Hepatocyte (in vitro differentiated cells): ENCODE results near the gene AZU1. TPM values are rescaled to one million over a fixed set of nuclear protein-coding genes. Genes with fewer than 3 reads are reported as not detected.
A peak's percentile ranks its signal among the peaks of the same experiment; 100 is the strongest.

Experiments used
- DNase-seq: peaks from one replicate; pipeline ENCODE4 v3.0.0-alpha.2; 2016; ENCODE audit warnings: low spot score
- H2AFZ ChIP-seq: fragments of 200-600 bp; sonication (generic); 2 replicates; pipeline ENCODE4 v1.6.0; 2016; ENCODE audit warnings: antibody characterized with exemption, mild to moderate bottlenecking
- H3K27ac ChIP-seq: fragments of 200-600 bp; sonication (generic); 2 replicates; pipeline ENCODE4 v1.5.1; 2016; ENCODE audit warnings: mild to moderate bottlenecking
- H3K27me3 ChIP-seq: fragments of 200-600 bp; sonication (generic); 2 replicates; pipeline ENCODE4 v1.6.1; 2016
- H3K36me3 ChIP-seq: fragments of 200-600 bp; sonication (generic); replicated peaks from 2 replicates; pipeline ENCODE4 v1.5.1; 2016; ENCODE audit warnings: low read depth; ENCODE audit not compliant: insufficient read depth
- H3K4me1 ChIP-seq: fragments of 200-600 bp; sonication (generic); 2 replicates; pipeline ENCODE4 v1.5.1; 2016; ENCODE audit warnings: mild to moderate bottlenecking, moderate library complexity; ENCODE audit not compliant: insufficient read depth
- H3K4me2 ChIP-seq: fragments of 200-600 bp; sonication (generic); 2 replicates; pipeline ENCODE4 v1.6.0; 2016
- H3K4me3 ChIP-seq: fragments of 200-600 bp; sonication (generic); 2 replicates; pipeline ENCODE4 v1.5.1; 2016; ENCODE audit warnings: mild to moderate bottlenecking
- H3K79me2 ChIP-seq: fragments of 200-600 bp; sonication (generic); 2 replicates; pipeline ENCODE4 v1.6.0; 2017; ENCODE audit warnings: mild to moderate bottlenecking
- H3K9me2 ChIP-seq: fragments of 200-600 bp; sonication (generic); replicated peaks from 2 replicates; pipeline ENCODE4 v1.6.0; 2017; ENCODE audit warnings: mild to moderate bottlenecking; ENCODE audit not compliant: insufficient read depth
- H3K9me3 ChIP-seq: fragments of 200-600 bp; sonication (generic); 2 replicates; pipeline ENCODE4 v1.5.1; 2016; ENCODE audit warnings: low read depth, mild to moderate bottlenecking
- H4K20me1 ChIP-seq: fragments of 200-600 bp; sonication (generic); 2 replicates; pipeline ENCODE4 v1.6.0; 2016; ENCODE audit warnings: mild to moderate bottlenecking; ENCODE audit not compliant: insufficient read depth, poor library complexity, severe bottlenecking
- EZH2 ChIP-seq: fragments of 200-600 bp; sonication (generic); IDR thresholded peaks from 2 replicates; pipeline ENCODE4 v1.6.1; 2016; ENCODE audit warnings: antibody characterized with exemption, mild to moderate bottlenecking, borderline replicate concordance
- EZH2phosphoT487 ChIP-seq: fragments of 200-600 bp; sonication (generic); IDR thresholded peaks from one replicate; pipeline ENCODE4 v1.6.1; 2018; ENCODE audit warnings: antibody characterized with exemption, mild to moderate bottlenecking, low read depth, moderate library complexity; ENCODE audit not compliant: unreplicated experiment, severe bottlenecking
- WGBS: methylation state at CpG from one replicate; pipeline ENCODE4 v1.1.6; 2016; ENCODE audit warnings: low lambda C conversion rate; ENCODE audit errors: missing lambda C conversion rate; 5-methylcytosine and 5-hydroxymethylcytosine counted together
- polyA plus RNA-seq: library from polyadenylated mRNA; unstranded; fragments of >200 nt; fragmentation: Nextera tagmentation; extraction: Ambion mirVana; gene quantifications from 2 replicates; pipeline ENCODE4 v1.2.1, GENCODE V29; 2016
- total RNA-seq: library from RNA; depleted of rRNA; stranded (reverse); fragments of >200 nt; gene quantifications from 2 replicates; pipeline ENCODE4 v1.2.3, GENCODE V29; 2014
- TF ChIP-seq, protein P1 (sequence below): fragments of 200-600 bp; sonication (generic); IDR thresholded peaks from 2 replicates; pipeline ENCODE4 v1.5.1; 2016; ENCODE audit warnings: antibody characterized with exemption, mild to moderate bottlenecking; ENCODE audit not compliant: poor library complexity

AZU1 gene
- total and polyA plus RNA-seq, 2 experiments from 2014 or later: 0.94 TPM; not detected in 1

DNA sequence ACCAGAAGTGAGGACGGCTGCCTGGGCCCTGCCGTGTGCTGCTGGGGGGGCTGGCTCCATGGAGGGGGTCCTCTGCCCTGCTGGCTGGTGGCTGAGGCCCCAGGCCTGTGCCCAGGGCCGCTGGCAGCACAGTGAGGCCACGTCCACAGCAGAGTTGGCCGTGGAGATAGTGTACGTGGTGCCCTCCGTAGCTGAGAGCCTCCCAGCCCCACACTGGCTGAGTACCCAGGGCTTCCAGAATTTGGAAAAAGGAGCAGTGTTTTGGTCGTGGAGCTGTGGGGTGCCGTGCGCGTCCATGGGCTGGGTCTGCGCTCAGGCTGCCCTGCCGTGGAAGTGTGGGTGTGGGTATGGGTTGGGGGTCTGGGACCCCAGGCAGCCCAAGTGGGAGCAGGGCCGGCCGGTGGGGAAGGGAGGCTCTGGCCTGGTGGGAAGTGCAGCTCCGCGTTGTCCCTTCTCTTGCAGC is 24.5 kb upstream of the AZU1 start:
- no peaks in the 10 kb centered on the region for H3K9me2 ChIP-seq
- TF ChIP-seq, protein P1, sequence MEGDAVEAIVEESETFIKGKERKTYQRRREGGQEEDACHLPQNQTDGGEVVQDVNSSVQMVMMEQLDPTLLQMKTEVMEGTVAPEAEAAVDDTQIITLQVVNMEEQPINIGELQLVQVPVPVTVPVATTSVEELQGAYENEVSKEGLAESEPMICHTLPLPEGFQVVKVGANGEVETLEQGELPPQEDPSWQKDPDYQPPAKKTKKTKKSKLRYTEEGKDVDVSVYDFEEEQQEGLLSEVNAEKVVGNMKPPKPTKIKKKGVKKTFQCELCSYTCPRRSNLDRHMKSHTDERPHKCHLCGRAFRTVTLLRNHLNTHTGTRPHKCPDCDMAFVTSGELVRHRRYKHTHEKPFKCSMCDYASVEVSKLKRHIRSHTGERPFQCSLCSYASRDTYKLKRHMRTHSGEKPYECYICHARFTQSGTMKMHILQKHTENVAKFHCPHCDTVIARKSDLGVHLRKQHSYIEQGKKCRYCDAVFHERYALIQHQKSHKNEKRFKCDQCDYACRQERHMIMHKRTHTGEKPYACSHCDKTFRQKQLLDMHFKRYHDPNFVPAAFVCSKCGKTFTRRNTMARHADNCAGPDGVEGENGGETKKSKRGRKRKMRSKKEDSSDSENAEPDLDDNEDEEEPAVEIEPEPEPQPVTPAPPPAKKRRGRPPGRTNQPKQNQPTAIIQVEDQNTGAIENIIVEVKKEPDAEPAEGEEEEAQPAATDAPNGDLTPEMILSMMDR: no peak
- TF ChIP-seq EZH2 (no peak), EZH2phosphoT487 (no peak)
- peaks cover 100% of the 10 kb centered on the region for H4K20me1 ChIP-seq
- H2AFZ ChIP-seq: no peak overlapping the region
- peaks cover 40% of the 10 kb centered on the region for H3K4me1 ChIP-seq
- H3K27me3 ChIP-seq: no peaks in the 10 kb centered on the region
- H3K9me3 ChIP-seq: no peaks in the 10 kb centered on the region
- peaks cover 100% of the 10 kb centered on the region for H3K79me2 ChIP-seq
- no peak overlapping the region for H3K4me3 ChIP-seq
- DNase-seq: no peak
- H3K27ac ChIP-seq: peak overlapping the region; percentile 62
- no peaks in the 10 kb centered on the region for H3K36me3 ChIP-seq
- 83% methylated on average over 17 of the region's 17 CpGs for WGBS
- H3K4me2 ChIP-seq: peak overlapping the region; percentile 98

GRCh38 chr19:803686-804418 is 23.8 kb upstream of the AZU1 start:
- peak overlapping the region; percentile 62 for H3K27ac ChIP-seq
- no peak for TF ChIP-seq EZH2
- no peak for TF ChIP-seq EZH2phosphoT487
- TF ChIP-seq, protein P1: no peak
- no peaks in the 10 kb centered on the region for H3K9me2 ChIP-seq
- H3K27me3 ChIP-seq: no peaks in the 10 kb centered on the region
- no peak for DNase-seq
- H3K79me2 ChIP-seq: peaks cover 100% of the 10 kb centered on the region
- H2AFZ ChIP-seq: no peak overlapping the region
- peaks cover 100% of the 10 kb centered on the region for H4K20me1 ChIP-seq
- WGBS: 94% methylated on average over 31 of the region's 31 CpGs
- H3K9me3 ChIP-seq: no peaks in the 10 kb centered on the region
- no peak overlapping the region for H3K4me3 ChIP-seq
- peaks cover 40% of the 10 kb centered on the region for H3K4me1 ChIP-seq
- no peaks in the 10 kb centered on the region for H3K36me3 ChIP-seq
- H3K4me2 ChIP-seq: no peak overlapping the region

DNA sequence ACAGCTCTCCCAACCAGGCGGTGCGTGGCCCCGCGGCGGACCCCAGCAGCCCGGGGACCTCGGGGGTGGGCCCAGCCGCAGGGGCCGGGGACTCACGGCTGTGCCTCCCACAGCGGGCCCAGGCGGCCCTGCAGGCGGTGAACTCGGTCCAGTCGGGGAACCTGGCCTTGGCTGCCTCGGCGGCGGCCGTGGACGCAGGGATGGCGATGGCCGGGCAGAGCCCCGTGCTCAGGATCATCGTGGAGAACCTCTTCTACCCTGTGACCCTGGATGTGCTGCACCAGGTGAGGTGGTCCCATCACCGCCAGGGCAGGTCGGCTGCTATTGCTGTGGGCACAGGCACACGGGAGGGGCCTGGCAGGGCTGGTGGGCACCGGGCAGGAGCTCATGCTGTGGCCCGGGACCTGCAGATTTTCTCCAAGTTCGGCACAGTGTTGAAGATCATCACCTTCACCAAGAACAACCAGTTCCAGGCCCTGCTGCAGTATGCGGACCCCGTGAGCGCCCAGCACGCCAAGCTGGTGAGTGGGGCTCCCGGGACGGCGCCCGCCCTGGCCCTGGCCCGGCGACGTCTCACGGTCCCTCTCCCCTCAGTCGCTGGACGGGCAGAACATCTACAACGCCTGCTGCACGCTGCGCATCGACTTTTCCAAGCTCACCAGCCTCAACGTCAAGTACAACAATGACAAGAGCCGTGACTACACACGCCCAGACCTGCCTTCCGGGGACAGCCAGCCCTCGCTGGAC is 23.0 kb upstream of the AZU1 start:
- Histone ChIP-seq H3K4me2 (no peak overlapping the region), H3K4me1 (peaks cover 35% of the 10 kb centered on the region), H3K79me2 (peaks cover 96% of the 10 kb centered on the region), H3K9me2 (no peaks in the 10 kb centered on the region), H3K4me3 (no peak overlapping the region), H3K27me3 (no peaks in the 10 kb centered on the region), H3K9me3 (no peaks in the 10 kb centered on the region), H3K36me3 (peaks cover 3% of the 10 kb centered on the region), H2AFZ (no peak overlapping the region), H3K27ac (no peak overlapping the region), H4K20me1 (peaks cover 100% of the 10 kb centered on the region)
- TF ChIP-seq EZH2 (no peak), EZH2phosphoT487 (no peak)
- TF ChIP-seq, protein P1: no peak
- WGBS: 96% methylated on average over 50 of the region's 53 CpGs
- DNase-seq: no peak
